Stimulated activated CD4-positive, alpha-beta T cell treated with anti-CD3 and anti-CD28 coated beads, TNF-alpha, amount 100 ng/mL, for 1 hour (primary cell): Measurements from ENCODE around the gene SPECC1L.

ENCODE experiments used
- DNase-seq, 3 donors: peaks; one replicate each; pipeline ENCODE4 v3.0.0-alpha.2; 2020; ENCODE audit warnings: low read depth in 3 of 3, low spot score in 1 of 3

SPECC1L gene

DNA sequence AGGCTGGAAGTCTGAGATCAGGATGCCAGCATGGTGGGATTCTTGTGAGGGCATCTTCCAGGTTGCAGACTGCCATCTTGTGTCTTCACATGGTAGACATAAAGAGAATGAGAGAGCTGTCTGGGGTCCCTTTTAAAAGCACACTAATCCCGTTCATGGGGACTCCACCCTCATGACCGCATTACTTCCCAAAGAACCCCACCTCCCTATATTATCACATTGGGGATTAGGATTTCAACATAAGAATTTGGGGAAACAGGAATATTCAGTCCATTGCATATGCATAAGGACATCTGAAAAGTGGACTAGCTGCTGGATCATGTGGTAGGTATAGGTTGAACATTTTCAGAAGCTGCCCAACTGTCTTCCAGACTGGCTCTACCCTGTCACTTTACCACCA is 123.6 kb downstream of the SPECC1L start:
- no peak for DNase-seq

DNA sequence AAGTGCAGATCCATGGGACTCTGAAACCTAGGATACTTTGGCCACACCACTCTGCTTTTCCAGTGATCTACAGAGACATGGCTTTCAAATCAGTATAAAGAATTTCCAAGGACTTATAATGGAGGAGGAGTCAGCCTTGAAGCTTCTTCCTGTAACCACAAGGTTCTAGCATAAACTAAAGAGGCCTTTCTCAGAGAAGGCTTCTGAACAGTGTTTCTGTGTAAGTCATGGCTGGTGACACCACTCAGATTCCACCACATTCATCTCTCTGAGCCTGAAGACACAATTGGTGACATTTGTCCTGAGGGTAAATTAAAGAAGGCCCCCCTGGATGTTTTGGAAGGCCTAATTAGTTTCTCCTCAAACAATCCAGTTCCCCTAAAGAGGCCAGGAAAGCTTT is 127.8 kb downstream of the SPECC1L start:
- no peak for DNase-seq

DNA sequence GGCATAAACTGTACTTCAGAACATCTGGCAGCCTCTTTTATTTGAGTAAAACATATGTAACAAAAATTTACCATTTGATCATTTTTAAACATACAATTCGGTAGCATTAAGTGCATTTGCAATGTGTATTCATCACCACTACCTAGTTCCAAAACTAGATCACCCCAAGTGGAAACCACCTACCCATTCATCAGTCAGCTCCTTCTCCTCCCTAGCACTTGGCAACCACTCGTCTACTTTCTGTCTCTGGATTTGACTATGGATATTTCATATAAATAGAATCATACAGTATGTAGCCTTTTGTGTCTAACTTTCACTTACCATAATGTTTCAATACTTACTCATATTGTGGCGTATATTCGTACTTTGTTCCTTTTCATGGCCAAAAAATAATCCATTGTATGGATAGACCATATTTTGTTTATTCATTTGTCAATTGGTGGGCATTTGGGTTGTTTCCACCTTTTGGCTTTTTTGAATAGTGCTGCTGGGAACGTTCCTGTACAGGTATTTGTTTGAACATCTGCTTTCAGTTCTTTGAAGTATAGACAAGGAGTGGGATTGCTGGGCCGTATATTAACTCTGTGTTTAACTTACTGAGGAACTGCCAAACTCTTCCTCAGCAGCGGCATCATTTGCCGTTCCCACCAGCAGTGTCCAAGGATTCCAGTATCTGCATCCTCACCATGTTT is 129.5 kb downstream of the SPECC1L start:
- DNase-seq, result no peak

DNA sequence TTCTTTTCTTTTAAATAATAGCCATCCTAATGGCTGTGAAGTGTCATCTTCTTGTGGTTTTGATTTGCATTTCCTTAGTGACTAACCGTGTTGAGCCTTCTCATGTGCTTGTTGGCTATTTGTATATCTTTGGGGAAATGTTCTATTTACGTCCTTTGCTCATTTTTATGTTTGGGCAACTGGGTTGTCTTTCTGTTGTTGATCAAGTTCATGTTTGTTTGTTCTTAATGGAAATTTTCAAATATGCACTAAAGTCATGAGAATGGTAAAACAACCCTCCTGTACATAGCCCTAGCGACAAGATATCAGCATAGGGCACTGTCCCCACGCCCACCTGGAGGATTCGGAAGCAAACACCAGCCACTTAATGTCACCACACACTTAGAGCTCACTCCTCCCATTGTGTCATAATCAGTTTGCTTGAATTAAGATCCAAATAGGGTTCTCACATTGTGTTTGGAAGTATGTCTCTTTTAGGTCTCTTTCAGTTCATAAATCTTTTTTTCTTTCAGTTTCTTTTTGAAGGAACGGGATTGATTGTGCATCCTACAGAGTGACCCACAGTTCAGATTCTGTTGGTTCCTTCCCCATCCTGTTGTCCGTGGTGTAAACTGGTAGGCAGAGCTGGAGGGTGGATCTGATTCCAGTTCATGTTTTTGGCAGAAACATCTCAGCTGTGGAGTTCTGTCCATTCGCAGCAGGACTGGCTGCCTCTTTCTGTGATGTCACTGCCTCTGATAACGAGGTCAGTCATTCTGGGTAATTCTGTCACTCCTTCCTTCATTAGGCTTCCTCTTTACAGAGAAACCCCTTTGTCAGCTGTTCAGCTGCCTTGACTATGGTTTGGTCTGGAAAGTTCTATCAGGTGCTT is 130.3 kb downstream of the SPECC1L start:
- DNase-seq, result no peak

DNA sequence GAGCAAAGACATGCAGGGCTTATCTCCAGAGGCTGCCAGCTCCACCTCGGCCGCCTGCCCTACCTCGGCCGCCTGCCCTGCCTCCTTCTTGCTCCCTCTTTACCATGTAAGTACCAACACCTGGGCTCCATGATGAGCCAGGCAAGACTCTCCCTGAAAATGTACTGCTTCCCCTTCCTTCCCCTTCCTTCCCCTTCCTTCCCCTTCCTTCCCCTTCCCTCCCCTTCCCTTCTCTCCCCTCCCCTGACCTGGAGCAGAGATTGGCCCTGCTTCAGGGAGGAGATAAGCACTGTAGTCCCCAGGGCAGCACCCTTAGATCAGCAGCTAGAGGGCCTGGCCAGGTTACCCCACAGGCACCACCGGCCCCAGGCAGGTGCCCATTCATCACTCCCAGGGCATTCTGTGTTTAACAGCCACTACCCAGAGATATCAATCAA is 131.3 kb downstream of the SPECC1L start:
- DNase-seq, result no peak

DNA sequence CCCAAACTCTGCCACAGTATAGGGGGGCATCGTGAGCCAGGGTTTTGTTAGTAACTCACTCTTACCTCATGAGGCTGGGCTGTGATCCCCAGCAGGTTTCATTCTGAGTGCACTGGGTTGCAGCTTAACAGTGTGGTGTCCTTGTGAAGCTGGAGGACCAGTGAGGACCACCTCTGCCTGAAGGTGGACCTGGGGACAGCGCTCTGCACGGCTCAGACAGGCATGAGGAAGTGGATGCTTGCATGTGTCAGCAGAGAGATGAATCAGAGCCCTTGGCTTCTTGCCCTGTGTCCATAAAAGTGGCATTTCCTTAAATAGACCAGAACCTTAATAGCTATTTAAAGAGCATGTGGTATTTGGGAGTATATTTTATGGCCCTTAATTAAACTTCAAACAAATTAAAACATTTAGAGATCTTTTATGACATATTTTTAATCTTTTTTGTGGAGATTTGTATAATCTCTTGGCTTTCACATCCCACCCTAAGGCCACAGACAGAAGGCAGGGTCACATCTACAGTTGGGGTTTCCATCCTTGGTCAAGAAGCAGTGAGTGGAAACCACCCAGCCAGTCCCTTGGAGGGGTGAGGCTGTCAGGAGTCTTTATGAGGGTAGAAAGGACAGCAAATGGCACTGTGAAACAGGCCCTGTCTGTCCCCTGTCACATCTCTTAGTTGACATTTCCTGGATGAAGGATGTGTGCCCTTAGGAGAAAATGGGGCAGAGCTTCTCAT is 132.0 kb downstream of the SPECC1L start:
- DNase-seq, result no peak

DNA sequence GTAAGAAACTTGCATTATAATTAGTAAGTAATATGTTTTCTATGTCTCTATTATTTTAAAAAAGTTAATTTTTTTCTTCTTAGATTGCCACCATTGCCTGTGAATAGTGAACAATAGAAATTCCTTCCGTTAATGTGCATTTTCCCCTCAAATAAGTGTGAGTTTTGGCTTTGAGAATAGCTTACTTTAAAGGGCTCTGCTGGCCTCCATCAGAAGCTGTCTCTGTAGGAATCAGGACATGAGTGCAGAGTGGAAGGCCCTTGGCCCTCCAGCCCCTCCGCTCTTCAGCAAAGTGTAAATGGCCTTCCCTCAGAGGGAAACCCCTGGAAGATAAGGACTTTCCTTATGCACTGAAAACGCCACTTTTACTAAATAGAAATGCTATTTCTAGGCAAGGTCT is 132.7 kb downstream of the SPECC1L start:
- DNase-seq, result no peak

DNA sequence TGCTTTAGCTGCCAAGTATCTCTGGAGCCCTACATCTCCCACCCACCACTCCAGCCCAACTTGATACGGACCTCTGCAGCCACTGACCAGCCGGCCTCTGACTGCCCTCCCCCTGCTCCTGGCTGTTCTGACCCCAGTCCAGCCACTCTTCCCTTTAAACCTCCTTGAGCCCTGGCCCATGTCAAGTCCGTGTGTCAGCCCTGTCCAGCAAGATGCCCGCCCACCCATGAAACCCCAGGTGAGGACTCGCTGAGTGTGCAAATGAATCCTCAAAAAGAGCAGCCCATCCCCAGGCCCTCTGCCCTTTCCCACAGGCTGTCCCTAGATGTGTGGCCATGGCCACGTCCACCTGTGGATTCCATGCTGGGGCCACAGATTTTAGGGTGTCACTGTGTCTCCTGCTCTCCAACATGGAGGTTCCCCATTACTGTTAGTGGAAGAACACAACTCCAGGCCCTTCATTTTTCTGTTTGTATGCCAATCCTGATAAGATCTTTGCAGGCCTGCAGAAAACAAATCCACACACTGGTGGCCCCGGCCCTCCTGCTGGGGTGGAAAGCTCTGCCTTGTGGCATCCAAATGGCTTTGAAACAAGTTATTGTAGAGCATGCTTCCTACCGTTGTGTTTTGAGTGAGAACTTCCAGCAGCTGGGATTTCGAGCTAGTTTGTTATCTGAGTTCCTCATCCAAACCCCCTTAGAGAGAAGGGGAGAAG is 134.1 kb downstream of the SPECC1L start:
- DNase-seq, result no peak

DNA sequence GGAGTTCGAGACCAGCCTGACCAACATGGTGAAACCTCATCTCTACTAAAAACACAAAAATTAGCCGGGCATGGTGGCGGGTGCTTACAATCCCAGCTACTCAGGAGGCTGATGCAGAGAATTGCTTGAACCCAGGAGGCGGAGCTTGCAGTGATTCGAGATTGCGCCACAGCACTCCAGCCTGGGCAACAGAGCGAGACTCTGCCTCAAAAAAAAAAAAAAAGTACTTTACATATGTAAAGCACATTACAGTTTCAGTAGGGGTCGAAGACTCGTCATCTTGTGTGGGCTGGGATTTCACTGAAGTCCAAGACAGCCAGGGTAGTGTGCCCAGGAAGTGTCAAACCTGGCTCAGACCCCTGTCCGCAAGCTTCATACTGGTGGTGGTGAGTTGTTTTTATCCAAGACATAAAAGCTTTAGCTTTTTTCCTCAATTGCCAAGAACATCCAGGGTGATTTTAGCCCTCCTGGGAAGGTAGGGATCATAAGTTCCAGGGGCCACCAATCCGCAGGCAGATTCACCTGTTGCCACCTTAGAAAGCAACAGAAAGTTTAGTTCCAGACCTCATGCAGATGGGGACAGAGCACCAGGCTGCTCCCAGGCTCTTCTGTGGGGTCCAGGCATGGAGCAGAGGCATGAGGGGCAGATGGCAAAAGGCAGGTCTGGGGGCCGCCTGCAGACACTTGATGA is 135.1 kb downstream of the SPECC1L start:
- no peak for DNase-seq

DNA sequence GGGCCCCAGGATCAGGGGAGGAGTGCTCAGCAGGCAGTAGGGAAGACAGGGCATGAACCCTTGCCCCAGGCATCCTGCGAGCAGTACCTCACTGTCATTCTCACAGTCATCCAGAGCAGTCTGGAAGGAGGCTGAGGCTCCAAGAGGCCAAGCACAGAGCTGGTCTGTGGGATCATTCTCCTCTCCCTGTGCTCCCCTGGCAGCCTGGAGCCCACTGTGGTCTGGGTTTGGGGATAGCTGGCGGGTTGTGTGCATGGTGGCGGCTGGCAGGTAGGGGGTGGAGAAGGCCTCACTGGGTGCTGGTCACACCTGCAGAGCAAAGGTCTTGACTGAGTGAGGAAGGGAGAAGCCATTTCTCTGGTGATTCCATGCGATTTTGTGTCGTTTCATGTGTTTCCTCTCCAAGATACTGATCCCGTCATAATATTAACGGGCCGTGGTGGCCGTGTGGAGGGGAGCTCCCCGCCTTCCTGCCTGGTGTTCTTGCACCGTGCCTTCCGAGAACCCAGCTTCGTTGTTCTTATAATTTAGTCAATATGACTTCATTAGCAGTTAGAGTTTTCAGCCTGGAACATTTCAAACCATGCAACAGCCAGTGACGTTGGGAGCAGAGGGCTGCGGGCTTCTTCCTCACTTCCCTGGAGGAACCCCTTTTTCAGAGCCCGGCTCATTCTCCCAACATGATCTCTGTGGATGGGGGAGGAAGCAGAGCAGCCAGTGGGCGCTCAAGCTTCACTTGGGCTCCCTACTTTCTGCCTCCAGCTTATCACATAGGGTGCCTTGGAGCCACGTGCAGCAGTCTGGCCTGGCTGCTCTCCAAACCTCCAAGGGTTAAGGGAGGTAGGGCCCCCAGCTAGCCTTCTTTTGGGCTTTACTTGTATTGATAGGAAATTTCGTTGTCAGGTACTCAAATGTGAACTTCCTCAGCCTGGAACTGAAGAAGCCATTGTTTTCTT is 136.0 kb downstream of the SPECC1L start:
- no peak for DNase-seq

DNA sequence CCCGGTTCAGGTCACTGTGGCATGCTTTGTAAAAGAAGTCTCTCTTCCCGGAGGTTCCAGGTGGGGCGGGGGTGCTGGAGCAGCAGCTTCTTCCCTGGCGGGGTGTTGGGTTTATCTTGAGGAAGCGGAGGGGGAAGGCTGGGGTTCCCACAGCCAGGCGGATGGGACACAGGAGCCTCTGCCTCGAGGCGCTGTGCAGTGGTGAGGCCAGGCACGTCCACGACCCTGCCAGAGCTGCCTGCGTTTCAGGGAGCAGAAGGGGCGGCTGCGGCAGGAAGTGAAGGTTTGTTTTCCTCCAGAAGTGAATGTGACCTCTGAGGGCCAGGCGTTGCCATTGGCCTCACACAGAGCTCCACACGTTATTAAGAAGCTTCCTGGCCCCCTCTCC is 136.6 kb downstream of the SPECC1L start:
- no peak for DNase-seq

DNA sequence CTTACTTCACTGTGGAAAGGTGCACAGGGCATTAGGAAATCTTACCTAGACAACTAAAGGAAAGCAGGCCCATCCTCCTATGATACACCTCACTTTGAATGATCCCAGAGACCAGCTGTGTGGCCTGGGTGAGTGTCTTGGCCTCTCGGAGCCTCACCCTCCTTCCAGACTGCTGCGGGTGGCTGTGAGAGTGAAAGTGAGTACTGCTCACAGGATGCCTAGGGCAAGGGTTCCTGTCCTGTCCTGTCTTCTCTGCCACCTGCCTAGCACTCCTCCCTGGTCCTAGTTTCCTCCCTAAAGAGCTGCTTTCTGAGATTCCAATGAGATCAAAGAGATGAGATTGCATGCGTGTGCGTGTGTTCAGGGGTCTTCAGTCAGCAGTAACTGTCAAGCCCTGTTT is 137.3 kb downstream of the SPECC1L start:
- no peak for DNase-seq

DNA sequence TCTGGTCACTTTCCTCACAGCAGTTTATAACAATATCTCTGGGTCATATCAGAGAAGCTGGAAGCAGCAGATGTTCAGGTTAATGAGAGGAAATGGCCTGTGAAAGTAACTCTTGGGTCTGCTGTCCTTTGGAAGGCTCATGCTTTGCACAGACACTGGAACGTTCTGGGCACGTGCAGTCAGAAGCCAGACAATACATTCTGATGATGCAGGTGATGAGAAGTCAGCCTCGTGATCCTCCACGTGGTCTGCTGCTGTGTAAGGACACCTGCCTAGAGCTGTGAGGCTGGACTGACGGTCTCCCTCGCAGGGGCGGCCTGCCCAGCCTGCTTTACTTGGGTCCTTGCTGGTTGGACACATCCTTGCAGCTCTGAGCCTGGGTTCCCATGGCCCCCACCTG is 138.0 kb downstream of the SPECC1L start:
- DNase-seq, result no peak

DNA sequence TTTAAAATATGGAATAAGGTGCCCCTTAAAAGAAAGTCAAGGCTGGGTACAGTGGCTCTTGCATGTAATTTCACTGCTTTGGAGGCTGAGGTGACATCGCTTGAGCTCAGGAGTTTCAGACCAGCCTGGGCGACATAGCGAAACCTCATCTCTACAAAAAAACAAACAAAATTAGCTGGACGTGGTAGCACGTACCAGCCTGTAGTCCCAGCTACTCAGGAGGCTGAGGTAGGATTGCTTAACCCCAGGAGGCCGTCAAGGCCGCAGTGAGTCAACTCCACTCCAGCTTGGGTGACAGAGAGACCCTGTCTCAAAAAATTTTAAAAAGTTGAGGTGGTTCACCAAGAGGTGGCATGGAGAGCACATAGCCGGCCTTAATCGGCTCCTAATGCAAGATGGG is 139.1 kb downstream of the SPECC1L start:
- DNase-seq, result no peak

DNA sequence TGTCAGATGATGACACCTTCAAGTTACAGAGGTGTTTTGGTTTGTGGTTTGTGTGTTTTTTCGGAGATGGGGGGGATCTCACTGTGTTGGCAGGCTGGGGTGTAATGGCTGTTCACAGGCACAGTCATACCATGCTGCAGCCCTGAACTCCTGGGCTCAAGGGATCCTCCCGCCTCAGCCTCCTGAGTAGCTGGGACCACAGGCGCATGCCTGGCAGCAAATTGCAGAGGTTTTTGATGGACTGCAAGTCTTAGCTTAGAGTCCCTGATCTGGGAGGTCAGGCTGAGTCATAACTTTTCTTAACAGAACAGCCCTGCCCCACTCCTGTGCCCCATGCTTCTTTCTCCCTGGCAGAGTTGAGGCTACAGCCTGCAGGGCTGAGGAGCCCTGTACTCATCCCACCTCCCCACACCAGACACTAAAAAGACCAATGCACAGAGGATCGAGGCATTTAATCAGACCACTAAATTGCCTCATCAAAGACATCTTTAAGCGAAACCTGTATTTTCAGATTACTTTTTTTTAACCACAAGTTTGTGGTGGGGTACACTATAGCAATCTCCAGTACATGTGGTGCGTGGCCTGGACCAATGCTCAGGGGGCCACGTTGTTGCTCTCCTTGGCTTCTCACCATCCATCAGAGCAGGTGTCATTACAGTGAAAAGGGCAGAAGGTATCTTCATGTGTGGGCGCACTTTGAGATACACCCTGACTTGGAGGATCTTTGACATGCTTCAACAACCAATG is 139.7 kb downstream of the SPECC1L start:
- DNase-seq, result no peak

DNA sequence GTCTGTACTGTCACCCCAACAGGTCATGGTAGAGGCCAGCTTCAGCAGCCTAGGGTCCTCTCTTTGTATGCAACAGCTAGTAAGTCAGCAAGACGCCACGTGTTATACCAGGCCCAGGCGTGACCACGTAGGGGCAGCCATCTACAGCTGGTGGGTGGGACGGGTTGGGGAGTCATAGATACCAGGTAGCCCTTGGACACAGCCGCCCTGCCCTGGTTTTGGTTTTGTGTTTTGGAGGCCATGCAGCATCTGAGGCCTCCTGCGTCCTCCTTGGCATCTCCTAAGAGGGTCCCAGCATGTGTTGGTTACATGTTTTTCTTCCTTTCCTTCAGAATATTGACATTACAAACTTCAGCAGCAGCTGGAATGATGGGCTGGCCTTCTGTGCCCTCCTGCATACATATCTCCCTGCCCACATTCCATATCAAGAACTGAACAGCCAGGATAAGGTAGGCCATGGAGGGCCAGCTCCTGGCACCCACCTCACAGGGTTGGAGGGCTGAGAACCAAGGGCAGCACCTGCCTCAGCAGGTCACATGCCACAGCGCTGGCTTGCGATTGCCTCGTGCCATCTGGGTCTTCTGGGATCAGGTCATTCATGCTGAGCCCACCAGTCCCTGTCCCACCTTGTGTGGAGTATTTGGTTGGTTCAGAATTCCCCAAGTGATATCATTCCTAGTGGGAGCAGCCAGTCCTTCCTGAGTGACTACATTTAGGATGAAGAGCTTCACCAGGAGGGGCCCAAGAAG is 140.8 kb downstream of the SPECC1L start:
- no peak for DNase-seq

DNA sequence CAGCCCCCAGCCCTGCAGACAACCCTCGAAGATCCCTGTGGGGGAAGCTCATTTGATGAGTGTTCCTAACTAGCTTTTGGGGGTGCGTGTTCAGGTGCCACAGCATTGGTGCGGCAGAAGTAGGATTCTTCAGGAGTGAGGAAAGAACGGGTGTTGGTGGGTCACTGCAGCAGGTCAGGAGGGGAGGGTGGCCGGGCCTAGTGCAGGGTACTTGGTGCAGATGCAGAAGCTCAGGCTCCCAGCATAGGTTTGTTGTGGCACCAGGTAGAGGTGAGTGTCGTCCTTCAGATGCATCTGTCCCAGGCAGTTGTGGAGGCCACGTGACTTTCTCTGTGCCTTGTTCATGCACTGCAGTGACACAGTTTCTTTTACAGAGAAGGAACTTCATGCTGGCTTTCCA is 141.6 kb downstream of the SPECC1L start:
- no peak for DNase-seq

DNA sequence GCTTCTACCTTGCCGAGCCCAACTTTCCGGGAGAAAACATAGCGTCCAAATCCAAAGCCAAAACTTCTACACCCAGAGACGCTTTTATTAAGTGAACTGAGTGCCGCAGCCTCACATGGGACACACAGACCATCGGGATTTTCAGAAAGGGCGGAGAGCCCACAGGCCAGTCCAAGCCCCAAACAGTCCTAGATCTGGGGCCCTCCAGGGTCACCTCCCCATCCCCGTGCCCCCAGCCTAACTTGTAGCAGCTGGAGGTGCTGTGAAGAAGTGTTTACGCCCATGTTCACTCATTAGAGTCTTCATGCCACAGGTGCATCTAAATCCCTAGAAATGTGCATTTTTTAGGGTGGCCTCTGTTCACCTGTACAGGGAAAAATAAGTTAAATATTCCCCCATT is 142.6 kb downstream of the SPECC1L start:
- no peak for DNase-seq
